ENCODE data around the gene LDLRAD3. TPM values are rescaled to one million over a fixed set of nuclear protein-coding genes. Genes with fewer than 3 reads are reported as not detected.

Gene LDLRAD3
- total RNA-seq, 1 experiment from 2014 or later: 15.3 TPM

- H3K27ac ChIP-seq (ENCODE audit: low read length): no peak overlapping the region
- no peak for DNase-seq
- no peaks in the 10 kb centered on the region for H3K36me3 ChIP-seq (ENCODE audit: low read depth, low read length)
- no peaks in the 10 kb centered on the region for H3K4me1 ChIP-seq (ENCODE audit: insufficient read depth, low read length)
- H3F3A ChIP-seq (ENCODE audit: low read length, unreplicated experiment): no peaks in the 10 kb centered on the region
- no peaks in the 10 kb centered on the region for H3K9me3 ChIP-seq (ENCODE audit: low read length)
- H3K4me2 ChIP-seq (ENCODE audit: low read length): no peak overlapping the region
- ATAC-seq: no peak
- intact Hi-C loops (cut with micrococcal nuclease): no loop called here
- ChIA-PET CTCF (no interaction called here), POLR2A (ENCODE audit: unreplicated experiment) (no interaction called here)
- H2AFZ ChIP-seq (ENCODE audit: low read length): no peak overlapping the region
- no peaks in the 10 kb centered on the region for H4K20me1 ChIP-seq (ENCODE audit: low read length)
- no peaks in the 10 kb centered on the region for H3K9me2 ChIP-seq (replicated peaks; ENCODE audit: low read length)
- no peaks in the 10 kb centered on the region for H3K79me2 ChIP-seq (ENCODE audit: low read length)
- no peak overlapping the region for H3K9ac ChIP-seq (ENCODE audit: low read length)
- H3K4me3 ChIP-seq (ENCODE audit: low read length): no peak overlapping the region
- H3K27me3 ChIP-seq (ENCODE audit: low read length): no peaks in the 10 kb centered on the region
- BruUV-seq (replicated peaks): no TSS peak
- TF ChIP-seq EZH2 (IDR thresholded peaks at IDR 0.05; ENCODE audit: low read length, unreplicated experiment) (no peak), EZH2phosphoT487 (IDR thresholded peaks at IDR 0.05; ENCODE audit: borderline replicate concordance, low read length) (no peak)
- TF ChIP-seq, protein P1, sequence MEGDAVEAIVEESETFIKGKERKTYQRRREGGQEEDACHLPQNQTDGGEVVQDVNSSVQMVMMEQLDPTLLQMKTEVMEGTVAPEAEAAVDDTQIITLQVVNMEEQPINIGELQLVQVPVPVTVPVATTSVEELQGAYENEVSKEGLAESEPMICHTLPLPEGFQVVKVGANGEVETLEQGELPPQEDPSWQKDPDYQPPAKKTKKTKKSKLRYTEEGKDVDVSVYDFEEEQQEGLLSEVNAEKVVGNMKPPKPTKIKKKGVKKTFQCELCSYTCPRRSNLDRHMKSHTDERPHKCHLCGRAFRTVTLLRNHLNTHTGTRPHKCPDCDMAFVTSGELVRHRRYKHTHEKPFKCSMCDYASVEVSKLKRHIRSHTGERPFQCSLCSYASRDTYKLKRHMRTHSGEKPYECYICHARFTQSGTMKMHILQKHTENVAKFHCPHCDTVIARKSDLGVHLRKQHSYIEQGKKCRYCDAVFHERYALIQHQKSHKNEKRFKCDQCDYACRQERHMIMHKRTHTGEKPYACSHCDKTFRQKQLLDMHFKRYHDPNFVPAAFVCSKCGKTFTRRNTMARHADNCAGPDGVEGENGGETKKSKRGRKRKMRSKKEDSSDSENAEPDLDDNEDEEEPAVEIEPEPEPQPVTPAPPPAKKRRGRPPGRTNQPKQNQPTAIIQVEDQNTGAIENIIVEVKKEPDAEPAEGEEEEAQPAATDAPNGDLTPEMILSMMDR (conservative IDR thresholded peaks at IDR 0.05; ENCODE audit: low read depth, low read length): no peak
Measured at GRCh38 chr11:36059660-36060059, 115.8 kb downstream of the LDLRAD3 start.

GRCh38 chr11:36060926-36061325 lies 117.1 kb downstream of the LDLRAD3 start:
- intact Hi-C loops (cut with micrococcal nuclease): no loop called here
- Histone ChIP-seq H3K9me2 (replicated peaks; ENCODE audit: low read length) (no peaks in the 10 kb centered on the region), H3K27ac (ENCODE audit: low read length) (no peak overlapping the region), H3K4me2 (ENCODE audit: low read length) (no peak overlapping the region), H3F3A (ENCODE audit: low read length, unreplicated experiment) (no peaks in the 10 kb centered on the region), H3K9me3 (ENCODE audit: low read length) (no peaks in the 10 kb centered on the region), H3K4me3 (ENCODE audit: low read length) (no peak overlapping the region), H3K36me3 (ENCODE audit: low read depth, low read length) (no peaks in the 10 kb centered on the region; the same call in 1 of the 2 replicates), H3K27me3 (ENCODE audit: low read length) (no peaks in the 10 kb centered on the region), H4K20me1 (ENCODE audit: low read length) (no peaks in the 10 kb centered on the region), H3K79me2 (ENCODE audit: low read length) (no peaks in the 10 kb centered on the region), H3K9ac (ENCODE audit: low read length) (no peak overlapping the region), H2AFZ (ENCODE audit: low read length) (no peak overlapping the region), H3K4me1 (ENCODE audit: insufficient read depth, low read length) (no peaks in the 10 kb centered on the region)
- DNase-seq: no peak
- ChIA-PET CTCF (no interaction called here), POLR2A (ENCODE audit: unreplicated experiment) (no interaction called here)
- TF ChIP-seq, protein P1 (conservative IDR thresholded peaks at IDR 0.05; ENCODE audit: low read depth, low read length): no peak
- ATAC-seq: no peak
- no TSS peak for BruUV-seq (replicated peaks)

GRCh38 chr11:36061471-36061870 lies 117.6 kb downstream of the LDLRAD3 start:
- no peak overlapping the region for H3K27ac ChIP-seq (ENCODE audit: low read length)
- H4K20me1 ChIP-seq (ENCODE audit: low read length): no peaks in the 10 kb centered on the region
- TF ChIP-seq, protein P1 (conservative IDR thresholded peaks at IDR 0.05; ENCODE audit: low read depth, low read length): no peak
- TF ChIP-seq EZH2phosphoT487 (IDR thresholded peaks at IDR 0.05; ENCODE audit: borderline replicate concordance, low read length) (no peak), EZH2 (IDR thresholded peaks at IDR 0.05; ENCODE audit: low read length, unreplicated experiment) (no peak)
- H3K4me3 ChIP-seq (ENCODE audit: low read length): no peak overlapping the region
- ATAC-seq: no peak
- DNase-seq: no peak
- CTCF ChIA-PET: no interaction called here
- BruUV-seq (replicated peaks): no TSS peak
- intact Hi-C loops (cut with micrococcal nuclease): no loop called here
- no peak overlapping the region for H2AFZ ChIP-seq (ENCODE audit: low read length)
- no peak overlapping the region for H3K9ac ChIP-seq (ENCODE audit: low read length)
- H3F3A ChIP-seq (ENCODE audit: low read length, unreplicated experiment): no peaks in the 10 kb centered on the region
- H3K9me3 ChIP-seq (ENCODE audit: low read length): no peaks in the 10 kb centered on the region
- POLR2A ChIA-PET (ENCODE audit: unreplicated experiment): no interaction called here
- H3K36me3 ChIP-seq (ENCODE audit: low read depth, low read length): peaks cover under 1% of the 10 kb centered on the region; the same call in 1 of the 2 replicates
- no peaks in the 10 kb centered on the region for H3K9me2 ChIP-seq (replicated peaks; ENCODE audit: low read length)
- no peaks in the 10 kb centered on the region for H3K4me1 ChIP-seq (ENCODE audit: insufficient read depth, low read length)
- H3K79me2 ChIP-seq (ENCODE audit: low read length): no peaks in the 10 kb centered on the region
- H3K4me2 ChIP-seq (ENCODE audit: low read length): no peak overlapping the region
- H3K27me3 ChIP-seq (ENCODE audit: low read length): no peaks in the 10 kb centered on the region

Data from PC-3 (cell line).